NCI-H446 treated with DMSO at 0.1 percent for 48 hours (cell line): Measurements from ENCODE around the gene DOK3.

Experiments used
- DNase-seq: peaks from one replicate; lab custom pipeline; 2025; lab: John Stamatoyannopoulos, UW

DOK3 gene

DNA sequence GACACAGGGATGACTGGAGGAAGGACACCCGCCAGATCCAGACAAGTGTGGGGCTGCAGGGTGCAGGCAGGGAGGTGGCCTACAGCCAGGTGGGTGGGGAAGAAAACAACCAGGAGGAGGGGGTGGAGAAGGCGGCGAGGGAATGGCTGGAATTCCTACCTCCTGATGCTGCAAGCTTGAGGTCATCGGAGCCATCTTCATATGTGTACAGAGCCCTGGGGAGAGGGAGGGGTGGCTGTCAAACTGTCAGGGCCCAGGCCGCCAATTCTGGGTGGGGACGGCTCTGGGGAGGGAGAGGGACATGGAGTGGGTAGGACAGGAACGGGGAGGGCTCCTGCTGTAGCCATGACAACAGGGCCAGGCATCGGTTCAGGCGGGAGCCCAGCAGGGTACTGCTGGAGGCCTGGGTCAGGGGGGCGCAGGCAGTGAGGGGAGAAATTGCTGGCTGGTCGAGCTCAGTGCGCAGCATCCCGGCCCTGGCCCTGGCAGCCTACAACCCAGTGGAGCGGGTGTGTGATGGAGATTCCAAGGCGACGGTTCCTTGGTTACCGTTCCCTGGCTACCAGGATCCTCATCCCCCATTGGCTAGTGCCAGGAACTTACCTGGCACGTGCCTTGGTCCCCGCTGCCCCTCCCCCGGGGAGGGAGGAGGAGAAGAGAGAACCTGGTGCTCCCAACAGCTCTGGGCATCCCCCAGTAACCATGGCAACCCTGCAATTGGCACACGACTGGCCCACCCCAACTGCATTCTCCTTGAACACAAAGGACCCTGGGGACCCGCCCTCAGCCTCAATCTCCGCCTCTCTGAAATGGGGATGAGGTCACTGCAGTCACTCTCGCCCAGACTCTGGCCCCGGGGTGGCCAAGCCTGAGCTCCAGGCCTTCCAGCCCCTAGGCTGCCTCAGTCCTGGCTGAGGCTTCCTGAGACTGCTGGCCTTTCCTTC, 40.7 kb downstream of the DOK3 start:
- DNase-seq: no peak

DNA sequence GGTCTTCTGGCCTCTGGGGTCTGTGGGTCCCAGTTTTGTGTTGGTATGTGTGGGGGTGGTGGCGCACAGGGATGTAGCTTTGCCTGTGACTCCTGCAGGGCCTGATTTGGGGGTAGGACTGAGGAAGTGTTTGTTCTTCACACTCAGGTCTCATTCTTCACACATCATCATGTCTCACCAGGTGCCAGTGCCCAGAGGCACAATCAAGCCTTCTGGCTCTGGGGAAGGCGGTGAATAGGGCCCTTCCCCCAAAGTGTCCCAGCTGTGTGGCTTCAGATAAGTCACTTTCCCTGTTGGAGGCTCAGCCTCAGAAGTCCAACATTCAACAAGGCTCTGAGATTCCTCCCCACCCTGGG, 41.3 kb downstream of the DOK3 start:
- DNase-seq: no peak

DNA sequence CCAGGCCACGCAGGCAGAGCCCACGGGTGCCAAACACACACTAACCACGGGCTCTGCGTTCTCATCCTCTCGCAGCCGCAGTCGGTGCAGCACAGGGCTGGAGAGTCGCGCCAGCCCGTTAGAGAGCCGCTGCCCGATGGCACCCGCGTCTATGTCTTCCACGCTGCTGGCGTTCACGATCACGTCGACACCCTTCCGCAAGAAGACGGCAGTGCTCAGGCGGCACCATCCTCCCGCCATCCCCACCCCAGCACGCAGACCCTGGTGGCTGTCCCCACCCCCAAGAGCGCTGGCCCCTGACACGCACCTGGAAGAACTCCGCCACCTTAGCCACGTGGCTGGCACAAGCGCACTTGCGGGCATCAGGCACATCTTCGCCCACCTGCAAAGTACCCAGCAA, 42.2 kb downstream of the DOK3 start:
- DNase-seq: no peak

DNA sequence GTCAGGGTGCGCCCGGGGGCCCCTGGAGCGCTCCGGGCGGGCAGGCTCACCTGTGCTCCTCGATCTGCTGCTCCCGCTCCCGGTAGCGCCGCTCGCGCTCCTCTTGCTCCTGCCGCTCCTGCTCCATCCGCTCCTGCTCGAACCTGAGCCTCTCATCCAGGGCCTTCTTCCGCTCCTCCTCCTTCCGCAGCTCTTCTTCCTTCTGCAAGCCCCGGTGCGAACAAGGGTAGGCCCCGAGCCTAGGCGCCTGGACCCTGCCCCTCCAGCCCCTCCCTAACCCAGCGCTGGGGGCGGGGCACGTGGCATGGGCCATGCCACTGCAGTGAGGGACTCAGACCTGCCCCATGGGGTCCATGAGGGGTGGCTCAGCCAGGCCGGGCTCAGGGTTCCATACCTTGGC, 42.8 kb downstream of the DOK3 start:
- DNase-seq: no peak

DNA sequence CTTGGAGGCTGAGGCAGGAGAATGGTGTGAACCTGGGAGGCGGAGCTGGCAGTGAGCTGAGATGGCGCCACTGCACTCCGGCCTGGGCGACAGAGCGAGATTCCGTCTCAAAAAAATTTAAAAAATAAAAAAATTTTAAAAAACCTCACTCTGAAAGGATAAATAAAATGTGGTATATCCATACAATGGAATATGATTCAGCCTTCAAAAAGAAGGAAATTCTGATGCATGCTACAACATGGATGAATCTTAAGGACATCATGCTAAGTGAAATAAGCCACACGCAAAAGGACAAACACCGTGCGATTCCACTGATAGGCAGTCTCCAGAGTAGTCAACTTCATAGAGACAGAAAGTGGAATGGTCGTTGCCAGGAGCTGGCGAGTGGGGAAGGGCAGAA, 44.6 kb downstream of the DOK3 start:
- DNase-seq: no peak

DNA sequence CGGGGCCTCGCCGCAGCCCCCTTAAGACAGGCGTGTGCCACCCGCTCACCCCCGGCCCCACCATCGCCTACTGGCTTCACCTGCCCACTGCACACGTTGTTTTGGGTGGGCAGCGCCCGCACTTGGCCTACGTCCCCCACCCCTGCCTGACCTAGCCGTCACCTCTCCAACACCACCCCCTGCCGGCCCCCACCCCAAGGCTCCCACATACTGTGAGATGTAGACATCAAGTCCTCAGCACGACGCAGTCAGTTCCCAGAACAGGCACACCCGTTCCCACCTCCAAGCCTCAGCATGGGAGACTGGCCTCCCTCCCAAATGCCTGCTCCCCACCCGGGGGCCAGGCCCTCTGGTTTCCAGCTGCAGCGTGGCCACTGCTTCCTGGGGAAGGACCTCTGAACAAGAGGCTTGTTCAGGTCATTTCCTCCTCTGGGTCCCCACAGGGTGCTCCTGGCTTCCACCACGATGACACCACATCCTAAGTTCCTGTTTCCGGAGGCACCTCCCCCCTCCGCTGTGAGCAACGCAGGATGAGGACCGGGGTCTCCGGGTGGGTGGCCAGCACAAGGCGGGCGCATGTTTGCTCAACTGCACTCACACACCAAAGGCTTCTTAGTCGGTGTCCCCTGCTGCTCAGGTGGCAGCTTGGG, 47.5 kb downstream of the DOK3 start:
- DNase-seq: no peak

DNA sequence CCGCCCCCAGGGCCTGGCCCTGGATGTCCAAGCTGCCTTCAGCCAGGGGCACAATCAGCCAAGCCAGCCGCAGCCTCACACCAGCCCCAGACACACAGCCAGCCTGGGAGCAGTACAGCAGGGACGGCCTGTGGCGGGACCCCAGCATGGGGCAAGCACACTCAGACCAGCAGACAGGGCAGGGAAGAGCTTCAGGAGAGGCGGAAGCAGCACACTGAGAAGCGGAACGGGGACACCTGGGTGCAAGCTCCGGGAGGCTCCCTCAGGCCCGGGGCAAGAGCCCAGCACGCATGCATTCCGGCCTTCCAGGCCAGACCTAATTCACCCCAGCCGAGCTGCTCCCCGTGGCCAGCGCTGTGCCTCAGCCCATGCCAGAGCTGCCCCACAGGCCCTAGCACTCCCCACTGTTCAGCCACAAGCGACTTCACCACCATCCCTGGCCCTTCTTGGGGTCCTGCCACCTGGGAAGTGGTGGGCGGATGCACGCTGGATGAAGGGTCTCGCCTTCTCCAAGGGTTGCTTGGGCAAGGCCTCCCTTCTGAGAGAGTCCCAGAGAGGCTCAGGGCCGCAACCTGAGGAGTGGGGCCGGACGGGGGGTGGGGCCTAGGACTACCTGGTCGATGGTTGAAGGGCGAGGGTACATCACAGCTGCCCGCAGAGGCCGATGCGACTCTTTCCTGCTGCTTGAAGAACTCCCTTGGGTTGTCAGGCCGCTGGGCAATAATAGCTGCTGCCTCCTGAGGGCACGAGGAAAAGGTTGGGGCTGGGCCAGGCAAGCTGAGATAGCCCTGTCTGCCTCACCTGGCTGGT, 49.6 kb downstream of the DOK3 start:
- no peak for DNase-seq

DNA sequence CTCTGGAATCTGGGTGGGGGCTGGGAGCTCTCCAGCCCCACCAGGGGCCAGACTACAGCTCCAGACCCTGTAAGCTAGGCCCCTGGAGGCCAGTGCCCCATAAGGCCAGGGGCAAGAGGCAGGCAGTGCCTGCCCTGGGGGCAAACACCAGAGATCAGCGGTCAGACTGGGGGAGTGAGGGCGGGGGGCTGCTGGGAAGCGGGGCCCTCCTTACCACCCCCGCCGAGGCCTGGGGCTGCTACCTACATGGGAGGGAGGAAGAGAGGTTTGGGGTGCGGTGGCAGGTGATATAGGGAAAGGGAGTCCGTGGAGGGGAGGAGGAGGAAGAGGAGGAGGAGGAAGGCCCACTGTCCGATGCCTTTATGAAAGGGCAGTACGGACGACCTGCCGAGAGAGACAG, 50.3 kb downstream of the DOK3 start:
- no peak for DNase-seq

DNA sequence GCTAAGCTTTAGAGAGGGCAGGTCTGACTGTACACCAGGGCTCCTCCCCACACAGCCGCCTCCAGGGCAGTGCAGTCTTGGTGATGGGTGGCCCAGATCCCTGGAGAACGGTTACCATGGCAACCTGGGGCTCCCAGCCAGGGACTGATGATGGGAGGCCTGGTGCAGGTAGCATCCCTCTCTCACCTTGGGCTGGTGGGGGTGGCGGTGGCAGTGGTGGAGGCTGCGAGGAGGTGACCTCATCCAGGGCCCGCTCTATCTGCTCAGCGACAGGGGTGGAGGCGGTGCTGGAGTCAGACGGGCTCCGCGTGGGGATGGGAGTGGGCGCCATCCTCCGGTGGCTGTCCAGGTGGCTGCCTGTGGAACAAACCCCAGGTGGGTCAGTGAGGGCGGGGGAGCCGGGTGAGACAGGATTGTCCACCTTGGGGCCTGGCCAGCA, 50.7 kb downstream of the DOK3 start:
- no peak for DNase-seq

DNA sequence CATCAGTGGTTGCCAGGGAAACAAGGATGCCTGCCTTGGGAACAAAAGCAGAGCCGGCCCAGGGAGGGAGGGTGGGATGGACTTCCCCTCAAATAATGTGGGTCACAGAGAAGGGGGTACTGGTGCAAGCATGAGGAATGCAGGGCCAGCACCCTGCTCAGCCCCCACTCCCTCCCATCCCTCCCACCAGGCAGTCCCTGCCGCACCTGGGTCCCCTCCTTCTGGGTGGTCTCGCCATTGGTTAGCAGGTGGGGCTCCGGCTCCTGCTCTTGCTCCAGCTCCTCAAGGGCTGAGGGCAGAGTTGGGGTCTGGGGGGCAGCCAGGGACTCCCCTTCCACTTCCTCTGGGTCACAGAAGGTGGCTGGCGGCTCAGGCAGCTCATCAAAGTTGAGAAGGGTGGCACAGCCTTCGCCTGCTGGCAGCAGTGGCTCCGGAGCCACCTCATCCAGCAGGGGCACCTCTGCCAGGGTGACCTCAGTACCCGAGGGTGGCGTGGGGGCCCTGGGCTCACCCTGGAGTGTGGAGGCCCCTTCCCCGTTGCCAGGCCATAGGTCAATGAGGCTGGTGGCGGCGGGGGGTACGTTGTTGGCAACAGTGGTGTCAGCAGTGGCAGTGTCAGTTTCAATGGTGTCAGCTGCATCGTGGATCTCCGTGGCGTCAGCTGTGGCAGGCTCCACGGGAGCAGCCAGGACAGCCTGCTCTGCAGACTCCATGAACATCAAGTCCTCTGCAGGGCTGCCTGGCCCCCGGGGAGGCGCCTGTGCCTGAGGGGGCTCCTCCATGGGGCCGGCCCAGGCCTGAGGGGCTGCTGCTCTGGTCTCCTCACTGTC, 51.6 kb downstream of the DOK3 start:
- DNase-seq: no peak

DNA sequence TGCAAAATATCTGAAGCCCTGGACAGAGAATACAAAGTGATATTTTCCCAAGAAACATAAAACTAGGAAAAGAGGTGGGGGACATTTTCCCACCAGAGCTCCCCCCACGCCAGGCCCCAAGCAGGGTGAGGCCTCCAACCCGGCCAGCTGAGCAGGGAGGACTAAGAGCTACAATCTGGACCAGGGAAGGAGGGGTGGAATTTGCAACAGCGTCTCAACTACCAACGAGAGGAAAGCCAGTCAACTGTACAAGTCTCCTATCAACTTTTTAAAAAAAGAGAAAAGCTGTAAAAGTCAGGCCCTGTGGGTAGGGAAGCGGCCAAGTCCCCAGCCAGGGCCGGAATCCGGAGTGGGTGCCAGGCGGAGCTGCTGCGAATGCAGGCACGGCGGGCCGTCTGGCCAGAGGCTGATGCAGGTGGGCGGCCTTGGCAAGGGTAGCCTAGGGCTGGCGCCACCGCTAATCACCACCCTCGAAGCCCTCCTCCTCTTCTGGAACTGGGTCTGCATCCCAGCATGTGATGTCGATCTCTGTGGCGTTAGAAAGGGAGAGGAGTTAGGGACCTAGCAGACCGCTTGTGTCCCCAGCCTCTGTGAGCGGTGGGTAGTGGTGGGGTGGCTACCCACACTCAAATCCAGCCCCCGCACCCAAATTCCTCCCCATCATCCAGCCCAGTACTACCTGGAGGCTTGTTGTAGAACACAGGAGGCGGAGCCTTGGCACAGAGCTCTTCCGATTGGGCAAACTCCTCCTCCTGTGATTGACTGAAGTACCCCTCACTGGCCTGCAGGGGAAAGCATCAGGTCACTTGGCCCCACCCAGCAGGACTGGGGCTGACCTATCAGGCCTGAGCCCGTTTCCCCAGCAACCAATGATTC, 52.4 kb downstream of the DOK3 start:
- DNase-seq: peak; percentile 86

DNA sequence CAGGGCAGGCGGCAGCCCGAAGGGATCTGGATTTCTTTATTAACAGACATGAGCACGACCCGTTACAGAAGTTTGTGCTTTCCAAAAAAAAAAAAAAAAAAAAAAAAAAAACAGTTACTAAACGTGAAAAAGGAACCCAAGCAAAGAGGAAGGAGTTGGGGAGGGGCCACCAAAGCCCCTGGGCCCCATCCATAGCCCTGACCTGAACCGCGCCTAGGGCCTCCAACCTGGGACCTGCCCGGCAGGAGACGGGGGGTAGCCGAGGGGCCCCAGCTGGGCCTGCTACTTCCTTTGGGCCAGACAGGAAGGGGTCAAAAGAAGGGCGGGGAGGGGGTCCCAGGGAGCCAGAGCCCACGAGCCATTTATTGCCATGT, 53.0 kb downstream of the DOK3 start:
- no peak for DNase-seq

DNA sequence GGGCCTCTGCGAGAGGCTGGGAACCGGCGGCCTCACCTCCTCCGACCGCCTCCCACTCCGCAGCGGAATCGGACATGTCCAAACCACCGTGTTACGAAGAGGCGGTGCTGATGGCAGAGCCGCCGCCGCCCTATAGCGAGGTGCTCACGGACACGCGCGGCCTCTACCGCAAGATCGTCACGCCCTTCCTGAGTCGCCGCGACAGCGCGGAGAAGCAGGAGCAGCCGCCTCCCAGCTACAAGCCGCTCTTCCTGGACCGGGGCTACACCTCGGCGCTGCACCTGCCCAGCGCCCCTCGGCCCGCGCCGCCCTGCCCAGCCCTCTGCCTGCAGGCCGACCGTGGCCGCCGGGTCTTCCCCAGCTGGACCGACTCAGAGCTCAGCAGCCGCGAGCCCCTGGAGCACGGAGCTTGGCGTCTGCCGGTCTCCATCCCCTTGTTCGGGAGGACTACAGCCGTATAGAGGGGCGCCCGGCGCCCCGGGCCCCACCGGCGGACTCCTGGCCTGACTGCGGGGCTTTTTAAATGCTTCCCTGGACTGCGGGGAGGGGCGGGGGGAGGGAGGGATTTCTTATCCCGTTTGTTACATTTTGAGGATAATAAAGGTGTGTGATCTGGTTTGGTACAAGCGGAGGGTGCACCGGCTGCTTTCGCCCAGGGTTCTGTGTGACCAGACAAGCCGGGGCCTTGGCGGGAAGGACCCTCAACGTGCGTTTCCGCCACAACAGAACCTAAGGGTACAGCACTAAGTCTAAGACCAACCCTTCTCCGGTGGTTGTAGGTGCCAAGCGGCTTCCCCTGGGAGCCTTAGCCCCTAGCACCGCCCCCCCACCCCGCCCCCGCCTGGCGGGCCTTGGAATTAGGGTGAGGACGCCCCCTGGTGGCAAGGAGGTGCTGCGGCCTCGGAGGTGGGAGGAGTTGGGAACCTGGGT, 53.7 kb downstream of the DOK3 start:
- peak; percentile 70 for DNase-seq

DNA sequence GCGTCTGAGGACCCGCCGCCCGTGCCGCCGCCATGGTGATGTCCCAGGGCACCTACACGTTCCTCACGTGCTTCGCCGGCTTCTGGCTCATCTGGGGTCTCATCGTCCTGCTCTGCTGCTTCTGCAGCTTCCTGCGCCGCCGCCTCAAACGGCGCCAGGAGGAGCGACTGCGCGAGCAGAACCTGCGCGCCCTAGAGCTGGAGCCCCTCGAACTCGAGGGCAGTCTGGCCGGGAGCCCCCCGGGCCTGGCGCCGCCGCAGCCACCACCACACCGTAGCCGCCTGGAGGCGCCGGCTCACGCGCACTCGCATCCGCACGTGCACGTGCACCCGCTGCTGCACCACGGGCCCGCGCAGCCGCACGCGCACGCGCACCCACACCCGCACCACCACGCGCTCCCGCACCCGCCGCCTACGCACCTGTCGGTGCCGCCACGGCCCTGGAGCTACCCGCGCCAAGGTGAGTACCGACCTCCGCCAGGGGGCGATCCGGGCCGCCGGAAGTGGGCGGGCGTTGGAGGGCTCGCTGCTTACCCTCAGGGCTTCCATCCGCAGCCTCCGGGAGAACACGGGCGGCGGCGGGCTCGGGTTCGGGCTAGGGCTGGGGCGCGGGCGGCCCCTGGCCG, 54.5 kb downstream of the DOK3 start:
- peak; percentile 44 for DNase-seq

DNA sequence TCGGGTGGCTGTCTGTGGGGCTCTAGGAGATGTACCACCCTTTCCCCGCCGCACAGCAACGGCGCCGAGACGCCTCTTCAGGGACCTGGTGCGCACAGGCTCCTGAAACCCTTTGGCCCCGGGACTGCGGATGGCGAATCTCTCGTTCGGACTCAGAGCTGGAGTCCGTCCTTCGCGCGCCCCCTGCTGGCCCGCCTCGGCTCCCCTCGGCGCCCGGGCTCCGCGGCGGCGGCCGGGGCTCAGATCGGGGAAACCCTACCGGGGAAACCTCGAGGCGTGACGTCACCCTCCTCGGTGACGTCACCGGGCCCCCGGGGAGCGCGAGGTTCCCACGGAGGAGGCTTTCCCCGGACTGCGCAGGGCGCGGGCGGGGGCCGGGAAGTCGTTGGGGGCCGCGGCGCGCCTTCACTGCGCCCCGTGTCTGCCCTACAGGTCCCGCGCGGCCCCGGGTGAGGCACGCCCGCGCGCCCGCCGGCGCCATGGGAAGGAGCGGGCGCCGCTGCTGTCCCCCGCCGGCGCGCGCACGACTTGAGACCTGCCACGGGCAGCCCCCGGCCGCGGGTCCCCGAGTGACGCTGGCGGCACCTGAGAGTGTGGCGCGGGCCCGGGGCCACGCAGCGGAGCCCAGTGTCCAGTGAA, 55.1 kb downstream of the DOK3 start:
- DNase-seq: peak; percentile 56

DNA sequence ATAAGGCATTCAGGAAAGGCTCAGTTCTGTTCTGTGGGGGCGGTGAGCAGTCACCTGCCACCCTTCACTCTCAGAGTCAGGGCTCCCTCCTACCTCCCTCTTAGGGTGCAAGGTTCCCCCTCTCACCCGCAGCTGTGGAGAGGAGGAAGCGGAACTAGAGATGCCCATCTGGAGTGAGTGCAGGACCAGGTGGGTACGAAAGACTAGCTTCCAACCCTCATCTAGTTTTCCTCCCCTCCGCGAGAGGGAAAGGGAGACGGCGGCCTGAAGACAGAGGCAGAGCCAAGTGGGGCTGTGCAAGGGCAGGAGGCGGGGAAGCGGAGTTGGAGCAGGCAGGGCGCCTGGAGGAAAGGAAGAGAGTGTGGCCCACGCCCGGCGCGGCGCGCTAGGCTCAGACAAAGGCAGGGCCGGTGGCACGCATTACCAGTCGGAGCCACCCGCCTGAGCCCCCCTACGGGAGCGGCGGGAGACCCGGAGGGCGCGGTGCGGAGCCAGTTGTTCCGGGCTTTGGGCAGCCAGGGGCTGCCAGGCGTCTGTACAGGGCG, 55.7 kb downstream of the DOK3 start:
- DNase-seq: no peak

DNA sequence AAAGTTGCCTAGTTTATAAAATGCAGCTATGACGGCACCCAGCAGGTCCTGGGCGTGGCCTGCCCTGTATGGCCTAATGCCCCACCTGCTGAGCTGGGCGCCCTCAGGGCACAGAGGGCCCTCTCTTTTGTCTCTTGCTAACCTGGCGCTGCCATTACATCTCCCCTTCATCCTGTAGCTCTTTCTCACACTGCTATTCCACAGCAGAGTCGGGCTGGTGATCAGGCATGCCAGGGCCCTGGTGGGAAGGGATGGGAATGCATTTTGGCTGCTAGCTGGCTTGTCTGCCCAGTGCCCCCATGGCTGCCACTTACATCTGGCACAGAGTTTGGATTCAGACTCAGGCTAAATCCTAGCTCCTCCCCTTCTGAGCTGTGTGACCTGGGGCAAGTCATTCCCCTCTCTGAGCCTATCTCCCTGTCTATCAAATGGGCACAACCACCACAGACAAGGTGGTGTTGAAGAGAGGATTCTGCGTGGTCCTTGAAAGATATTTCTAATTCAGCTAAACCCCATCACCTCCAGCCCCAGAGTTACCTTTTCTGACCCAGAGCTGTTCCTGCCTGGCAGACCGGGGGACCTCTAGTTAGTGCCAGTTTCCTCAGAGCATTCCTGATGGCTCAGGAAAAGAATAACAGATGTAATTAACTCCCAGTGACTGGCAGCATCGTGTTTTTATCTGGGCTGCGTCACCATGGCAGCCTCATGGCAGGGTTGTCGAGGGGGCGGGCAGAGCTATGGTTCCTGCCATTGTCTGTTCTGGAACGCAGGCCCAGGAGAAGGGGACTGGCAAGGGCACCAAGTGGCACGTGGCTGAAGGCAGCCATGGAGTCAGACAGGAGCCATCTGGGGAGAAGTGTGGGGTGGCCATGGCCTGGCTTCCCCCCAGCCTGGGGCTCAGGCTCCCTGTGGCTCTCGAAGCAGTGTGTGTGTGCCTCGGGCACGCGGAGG, 56.7 kb downstream of the DOK3 start:
- DNase-seq: peak; percentile 11
